NCI-H146 (cell line): ENCODE measurements around the gene PKD1L1.
A peak's percentile ranks its signal among the peaks of the same experiment; 100 is the strongest.
"Not testable (repeated sequence)": the region's sequence is repeated elsewhere in the genome, so short reads cannot be mapped to it uniquely, and the experiment has no call there.

Source experiments
- DNase-seq: peaks from one replicate; lab custom pipeline; 2025; lab: John Stamatoyannopoulos, UW

The PKD1L1 gene

DNA sequence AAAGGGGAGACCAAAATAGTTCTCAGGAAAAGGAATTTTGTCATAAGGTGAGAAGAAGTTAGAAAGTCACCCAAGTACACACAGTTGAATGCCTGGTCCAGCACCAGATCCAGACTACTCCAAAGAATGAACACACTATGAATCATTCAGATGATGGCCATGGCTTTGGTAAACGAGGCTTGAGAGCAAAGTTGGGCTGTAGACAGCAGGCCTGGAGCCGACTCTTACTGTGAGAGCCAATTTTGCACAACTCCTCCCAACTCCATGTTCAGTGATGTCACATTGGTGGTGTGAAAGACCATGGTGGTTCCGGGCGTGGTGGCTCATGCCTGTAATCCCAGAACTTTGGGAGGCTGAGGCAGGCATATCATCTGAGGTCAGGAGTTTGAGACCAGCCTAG lies 131.6 kb downstream of the PKD1L1 start:
- DNase-seq: no peak

DNA sequence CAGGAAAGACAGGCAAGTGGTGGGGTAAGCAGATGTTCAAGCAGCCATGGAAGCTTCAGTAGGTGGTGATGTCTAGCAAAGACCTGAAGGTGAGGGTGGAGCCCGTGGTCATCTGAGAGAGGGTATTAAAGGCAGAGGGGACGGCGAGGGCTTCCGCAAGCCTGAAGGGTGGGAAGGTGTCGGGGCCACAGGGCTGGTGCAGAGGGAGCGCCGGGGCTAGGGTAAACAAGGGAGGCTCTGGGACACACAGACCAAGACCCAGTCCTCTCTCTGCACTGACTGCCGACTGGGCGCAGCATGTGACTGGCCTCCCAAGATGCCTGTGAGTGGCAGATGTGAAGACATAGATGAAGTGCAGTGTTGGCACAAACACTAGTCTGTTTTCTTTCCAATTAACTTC lies 132.4 kb downstream of the PKD1L1 start:
- no peak for DNase-seq

DNA sequence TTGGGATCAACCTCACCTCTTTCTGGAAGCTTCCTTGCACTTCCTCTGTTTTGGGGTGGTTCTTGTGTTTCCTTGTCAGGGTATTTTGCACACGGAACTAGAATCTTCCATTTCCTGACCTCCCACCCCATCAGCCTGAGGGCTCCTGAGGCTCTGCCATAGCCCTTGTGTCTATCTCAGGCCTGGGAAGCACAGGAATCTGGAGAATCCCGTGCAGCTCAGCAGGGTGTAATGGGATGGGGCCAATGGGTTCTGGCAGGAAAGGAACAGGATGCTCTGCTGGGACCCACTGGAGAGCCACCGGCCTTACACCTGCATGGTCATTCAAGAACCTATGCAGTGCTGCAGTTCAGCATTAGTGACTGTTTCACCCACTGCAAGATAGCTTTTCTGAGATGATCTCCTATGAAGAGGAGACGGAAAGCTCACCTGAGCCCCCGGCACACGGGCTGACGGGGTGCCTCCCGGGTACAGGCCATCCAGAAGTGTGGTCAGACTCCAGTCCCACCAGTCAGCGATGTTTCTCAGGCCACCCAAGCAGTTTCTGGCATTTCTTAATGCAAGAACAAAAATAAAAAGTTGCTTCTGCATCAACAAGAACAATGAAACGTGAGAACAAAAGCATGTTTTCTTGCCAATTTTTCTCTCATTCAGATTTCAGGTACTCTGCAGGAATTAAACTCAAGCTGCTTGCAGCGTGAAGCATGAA lies 133.2 kb downstream of the PKD1L1 start:
- no peak for DNase-seq

DNA sequence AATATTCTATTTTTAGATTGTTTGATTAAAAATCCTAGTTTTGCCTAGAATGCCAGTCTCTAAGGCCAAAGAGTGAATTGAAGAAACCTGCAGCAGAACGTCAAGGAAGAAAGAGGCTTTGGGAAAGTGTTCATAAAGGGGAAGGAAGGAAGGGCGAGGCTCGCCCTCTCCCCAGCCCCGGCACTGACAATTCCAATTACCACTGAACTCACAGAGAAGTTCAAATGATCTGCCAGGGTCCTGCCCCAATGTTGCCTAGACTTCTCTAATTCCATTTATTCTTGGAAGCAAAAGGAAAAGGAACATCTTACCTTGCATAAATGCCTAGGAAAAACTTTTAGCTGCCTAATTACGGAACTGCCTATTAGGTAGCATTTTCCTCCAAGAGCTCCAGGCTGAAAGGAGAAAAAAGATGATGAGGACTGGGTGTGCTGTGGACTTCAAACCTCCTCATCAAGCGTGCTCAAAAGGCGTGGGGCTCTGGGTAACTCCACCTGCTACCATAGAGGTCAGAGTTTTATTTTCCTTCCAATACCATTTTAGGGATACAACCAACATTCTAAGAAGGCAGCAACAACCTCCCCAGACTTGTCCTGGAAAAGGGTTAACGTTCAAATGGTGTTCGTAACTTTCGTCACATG lies 134.5 kb downstream of the PKD1L1 start:
- DNase-seq: no peak

DNA sequence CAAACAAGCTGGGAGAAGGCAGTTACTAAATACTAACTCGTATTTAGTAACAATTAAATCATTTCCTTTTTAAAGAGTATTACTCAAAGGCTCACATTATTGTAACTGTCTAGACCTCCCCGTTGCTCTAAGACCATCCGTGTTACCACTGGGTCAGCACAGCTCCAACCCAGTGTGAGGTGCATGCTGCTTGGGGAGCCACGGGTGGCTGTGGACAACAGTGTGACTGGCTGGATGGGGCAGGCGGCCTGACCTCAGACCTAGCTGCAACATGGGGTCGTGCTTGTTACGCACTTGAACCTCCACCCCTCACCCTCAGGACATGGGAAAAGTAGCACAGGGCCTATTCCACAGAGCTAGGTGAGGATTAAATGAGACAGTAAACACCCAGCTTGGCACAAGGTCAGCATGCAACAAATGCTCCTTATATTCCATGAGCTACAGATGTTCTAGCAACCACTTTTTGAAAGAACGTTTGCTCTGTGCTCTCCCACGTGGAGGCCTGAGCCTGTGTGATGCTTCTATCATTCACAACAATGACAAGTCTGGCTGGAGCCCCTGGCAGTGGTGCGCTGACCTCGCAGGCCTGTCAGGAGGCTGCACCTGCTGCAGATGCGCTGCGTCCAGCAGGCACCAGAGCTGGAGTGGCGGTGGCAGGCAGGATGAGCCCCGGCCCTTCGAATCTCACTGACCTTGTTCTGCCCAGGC lies 135.7 kb downstream of the PKD1L1 start:
- peak; percentile 76 for DNase-seq

DNA sequence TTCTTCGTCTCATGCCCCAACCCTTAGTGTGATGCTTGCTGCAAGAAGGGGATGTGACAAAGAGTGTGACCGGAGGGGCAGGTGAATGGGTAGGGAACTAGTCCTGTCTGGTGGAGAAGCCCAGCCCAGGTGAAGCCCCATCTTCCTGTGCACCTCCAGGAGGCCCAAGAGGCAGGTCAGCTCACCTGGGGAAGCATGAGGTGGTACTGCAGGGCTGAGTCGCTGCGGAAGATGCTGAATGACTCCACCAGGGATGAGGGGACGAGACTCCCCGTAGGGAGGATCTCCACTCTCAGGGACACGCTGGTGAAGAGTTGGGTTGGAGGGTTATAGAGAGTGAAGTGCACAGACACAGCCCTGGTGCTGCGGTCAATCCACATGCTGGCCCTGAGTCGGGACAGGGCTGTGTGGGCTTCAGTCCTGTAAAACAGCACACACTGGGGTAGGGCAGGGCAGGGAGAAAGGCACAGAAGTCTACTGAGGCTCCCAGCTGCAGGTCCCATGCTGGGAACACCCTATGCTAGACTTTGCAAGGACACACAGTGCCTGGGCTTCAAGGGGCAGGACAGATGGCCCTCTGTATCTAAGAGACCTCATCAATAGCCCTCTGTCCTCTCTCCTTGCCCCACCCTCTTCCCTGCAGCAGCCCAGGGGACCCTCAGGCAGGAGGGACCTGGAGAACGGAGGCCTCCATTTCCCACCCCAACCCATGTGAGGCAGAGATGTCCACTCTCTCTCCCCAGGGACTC lies 136.5 kb downstream of the PKD1L1 start:
- no peak for DNase-seq

DNA sequence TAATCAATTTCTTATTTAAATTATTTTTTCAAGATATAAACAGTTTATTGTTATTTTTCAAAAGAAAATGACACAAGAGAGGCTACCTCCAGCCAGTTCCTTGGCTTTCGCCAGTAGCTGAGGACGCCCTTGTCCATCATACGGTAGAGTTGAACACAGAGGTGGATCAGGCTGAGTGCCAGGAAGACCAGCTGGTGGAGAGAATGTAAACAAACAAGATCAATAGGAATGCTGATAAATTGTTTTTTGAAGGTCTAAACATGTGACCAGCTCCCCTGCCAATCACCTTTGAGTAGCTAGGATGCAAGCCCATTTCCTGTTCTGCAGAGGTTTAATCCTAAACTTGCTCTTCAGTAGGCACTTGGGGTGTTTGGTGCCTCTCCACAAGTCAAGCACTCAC lies 138.9 kb downstream of the PKD1L1 start:
- no peak for DNase-seq

DNA sequence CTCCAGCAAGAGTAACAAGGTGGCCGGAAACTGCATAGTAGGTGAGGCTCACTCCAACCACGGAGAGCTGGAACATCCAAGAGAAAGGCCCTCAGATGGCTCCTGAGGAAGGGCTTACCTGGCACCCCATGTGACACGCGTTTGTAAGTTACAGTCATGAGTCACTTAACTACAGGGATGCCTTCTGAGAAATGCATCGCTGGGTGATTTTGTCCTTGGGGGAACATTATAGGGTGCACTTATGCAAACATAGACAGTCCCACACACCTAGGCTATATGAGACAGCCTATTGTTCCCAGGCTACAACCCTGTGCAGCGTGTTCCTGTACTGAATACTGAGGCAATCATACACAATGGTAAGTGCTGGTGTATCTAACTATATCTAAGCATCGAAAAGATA lies 139.9 kb downstream of the PKD1L1 start:
- DNase-seq: no peak

DNA sequence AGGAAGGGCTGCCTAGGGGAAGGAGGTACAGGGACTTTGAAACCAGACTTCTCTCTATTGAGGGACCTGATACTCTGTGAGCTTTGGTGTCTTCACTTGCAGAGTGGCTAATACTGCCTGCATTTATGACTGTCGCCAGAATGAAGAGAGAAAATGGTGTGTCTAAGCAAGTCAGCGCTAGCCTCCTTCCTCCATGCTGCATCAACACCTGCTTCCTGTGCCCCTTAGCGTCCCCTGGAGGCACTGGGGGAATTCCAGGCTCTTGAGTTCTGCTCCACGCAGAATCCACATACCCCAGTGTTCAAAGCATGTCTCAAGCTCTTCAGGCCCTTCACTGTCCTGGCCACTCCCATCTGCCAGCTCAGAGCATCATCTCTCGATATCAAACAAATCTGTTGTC lies 140.5 kb downstream of the PKD1L1 start:
- no peak for DNase-seq

DNA sequence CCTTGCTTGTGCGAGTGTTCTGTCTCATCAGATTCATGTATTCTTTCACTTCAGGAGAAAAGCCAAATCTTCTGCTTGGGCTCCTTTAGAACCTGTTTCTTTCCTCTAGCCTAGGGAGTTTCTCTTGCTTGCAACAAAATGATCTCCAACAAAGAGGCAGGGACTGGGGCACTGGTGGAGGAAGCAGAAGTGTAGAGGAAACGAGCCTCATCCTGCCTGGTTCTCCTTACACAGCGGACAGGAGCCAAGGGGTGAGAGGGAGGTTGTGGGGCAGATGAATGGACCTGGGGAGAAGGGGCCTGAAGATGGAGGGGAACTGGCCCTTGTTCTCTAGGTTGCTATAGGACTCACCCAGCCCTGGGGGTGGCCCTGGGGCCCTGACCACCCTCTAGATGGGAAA lies 141.1 kb downstream of the PKD1L1 start:
- DNase-seq: no peak

DNA sequence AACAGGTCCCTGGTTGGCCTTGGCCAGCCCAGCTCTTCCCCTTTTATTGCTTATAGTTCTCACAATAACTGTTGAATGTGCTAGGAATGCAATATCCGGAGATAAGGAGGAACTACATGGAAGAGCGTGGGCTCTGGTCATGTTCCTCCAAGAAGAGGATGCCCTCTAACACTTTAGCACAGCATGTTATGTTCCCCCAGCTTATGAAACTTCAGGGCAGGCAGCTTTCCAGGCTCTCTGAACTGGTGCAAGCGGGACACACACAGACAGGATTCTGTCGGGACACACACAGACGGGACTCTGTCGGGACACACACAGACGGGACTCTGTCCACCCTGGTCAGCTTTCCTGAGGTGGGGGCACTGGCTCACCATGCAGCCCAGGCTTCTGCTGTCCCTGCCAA lies 141.6 kb downstream of the PKD1L1 start:
- no peak for DNase-seq

DNA sequence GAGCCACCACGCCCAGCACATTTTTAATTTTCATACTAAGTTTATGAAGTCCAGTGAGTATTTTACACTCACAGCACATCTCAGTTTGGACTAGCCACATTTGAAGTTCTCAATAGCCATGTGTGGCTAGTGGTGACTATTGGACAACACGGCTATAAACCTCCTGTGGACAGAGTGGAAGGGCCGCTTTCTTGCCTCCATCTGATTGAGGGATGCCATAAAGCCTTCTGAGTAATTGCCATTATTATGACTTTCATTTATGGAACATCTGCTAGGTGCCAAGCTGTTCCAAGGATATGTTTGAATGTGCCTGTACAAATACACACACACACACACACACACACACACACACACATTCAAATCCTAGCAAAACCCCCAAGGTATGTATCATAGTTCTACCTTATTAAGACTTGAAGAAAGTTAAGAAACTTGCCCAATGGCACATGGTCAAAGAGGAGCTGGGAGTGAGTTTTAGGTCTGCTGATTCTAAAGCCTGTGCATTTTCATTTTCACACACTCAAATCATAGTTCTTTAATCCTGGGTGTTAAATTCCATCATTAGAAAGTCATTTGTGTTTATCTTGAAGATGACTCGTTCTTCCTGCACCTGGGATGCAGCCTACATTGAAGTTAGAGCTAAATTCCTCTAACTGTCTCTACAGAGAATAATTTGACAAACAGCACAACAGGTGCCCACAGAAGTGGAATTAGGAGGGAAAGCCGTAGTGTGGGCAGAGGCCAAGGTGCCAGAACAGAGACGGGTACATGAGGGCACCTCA lies 143.3 kb downstream of the PKD1L1 start:
- peak; percentile 33 for DNase-seq

DNA sequence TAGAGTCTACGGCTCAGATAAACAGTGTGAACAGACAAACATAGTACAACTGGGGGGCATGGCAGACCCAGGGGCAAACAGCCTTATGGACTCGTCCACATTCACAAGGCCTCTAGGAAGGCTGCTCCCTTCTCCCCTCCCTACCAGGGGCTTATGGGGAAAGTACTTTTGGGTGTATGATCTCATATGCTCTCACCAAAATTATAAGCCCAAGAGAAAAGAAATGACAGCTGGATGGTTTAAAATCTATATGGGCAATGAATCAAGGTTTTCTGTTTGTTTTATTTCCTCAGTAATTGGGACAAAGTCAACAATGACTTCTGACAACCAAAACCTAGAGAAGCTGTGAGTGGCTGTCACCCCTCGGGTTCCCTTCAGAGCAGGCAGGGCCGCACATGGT lies 144.4 kb downstream of the PKD1L1 start:
- peak; percentile 46 for DNase-seq

DNA sequence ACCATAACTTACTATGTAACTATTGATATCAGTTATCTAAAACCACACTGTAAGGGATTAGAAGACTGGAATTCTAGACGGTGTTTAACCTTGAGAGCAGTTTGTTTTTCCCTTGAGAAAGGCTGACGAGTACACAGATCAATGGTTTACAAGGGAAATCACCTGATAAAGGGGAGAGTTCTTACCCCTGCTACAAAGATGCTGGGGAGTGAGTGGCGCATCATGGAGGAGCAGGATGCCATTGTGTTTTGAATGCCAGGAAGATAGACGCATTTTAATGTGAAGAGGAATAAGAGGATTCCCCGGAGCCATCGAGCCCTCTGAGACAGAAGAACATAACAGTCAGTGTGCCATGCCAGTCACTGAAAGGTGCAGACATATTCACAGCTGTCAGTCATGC lies 145.2 kb downstream of the PKD1L1 start:
- no peak for DNase-seq

DNA sequence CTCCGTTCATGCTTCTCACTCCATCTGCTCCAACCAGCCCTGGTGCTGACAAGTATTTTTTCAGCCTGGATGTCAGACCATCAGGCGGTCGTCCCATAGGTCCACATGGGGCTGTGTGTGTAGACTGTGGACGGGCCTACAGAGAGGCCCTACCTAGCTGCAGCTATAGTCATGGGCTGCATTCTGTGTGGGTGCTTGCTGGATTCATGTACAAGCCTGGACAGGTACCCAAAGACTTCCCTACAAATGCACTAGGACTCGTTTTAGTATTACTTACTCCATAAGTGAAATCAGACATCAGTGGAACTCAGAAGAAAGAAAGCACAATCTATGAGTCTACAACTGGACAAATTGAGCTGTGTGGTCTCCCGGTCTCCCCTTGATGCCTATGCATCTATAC lies 146.8 kb downstream of the PKD1L1 start:
- no peak for DNase-seq

DNA sequence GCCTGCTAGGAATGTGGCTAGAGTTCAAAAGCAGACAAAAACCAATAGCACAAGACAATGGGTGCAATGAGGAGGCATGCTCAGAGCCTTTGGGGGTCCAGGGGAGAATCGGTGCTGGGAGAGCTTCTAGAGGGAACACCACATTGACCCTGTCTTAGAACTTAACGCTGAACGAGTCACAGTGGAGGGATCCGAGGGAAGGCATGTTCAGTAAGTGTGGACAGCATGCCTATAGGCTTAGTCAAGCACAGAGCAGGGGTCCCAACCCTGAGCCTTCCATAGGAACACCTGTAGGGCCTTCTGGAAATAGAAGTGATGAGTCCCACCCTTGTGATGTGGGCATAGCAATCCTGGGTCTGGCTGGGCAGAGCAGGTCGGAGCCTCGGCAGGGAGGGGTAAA lies 148.7 kb downstream of the PKD1L1 start:
- DNase-seq: no peak

DNA sequence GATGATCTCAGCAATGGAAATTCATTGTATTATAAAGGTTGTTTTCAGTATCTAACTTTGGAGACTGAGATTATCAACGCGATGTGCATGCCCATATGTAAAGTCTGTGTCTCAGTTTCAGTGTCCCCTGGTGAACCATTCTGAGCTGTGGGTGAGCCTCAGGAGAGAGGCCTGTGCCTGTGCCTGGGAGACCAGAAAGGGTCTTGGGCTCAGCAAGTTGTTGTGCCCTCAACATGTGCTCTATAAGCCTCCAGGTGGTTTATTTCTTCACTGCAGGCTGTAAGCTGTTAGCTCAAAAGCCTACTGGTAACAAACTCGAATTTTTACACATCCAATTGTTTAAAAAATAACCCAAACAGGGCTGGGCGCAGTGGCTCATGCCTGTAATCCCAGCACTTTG lies 151.9 kb downstream of the PKD1L1 start:
- no peak for DNase-seq

DNA sequence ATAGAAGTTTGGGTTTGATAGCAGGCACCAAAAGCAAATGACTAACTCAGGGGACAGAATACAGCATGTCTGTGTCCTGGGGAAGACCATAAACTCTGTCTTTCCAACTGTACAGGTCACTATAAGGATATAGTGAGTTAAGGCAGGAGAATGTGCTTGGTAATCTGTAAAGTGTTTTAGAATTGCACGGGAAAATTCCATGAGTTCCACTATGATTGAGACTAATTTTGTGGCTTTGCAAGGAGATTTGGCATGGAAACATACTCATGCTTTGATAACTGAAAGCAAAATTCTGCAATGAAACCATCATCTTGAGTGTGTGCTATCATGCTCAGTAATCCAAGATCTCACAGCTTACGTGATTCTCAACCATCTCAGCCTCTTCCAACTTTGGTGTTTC lies 152.6 kb downstream of the PKD1L1 start:
- no peak for DNase-seq

DNA sequence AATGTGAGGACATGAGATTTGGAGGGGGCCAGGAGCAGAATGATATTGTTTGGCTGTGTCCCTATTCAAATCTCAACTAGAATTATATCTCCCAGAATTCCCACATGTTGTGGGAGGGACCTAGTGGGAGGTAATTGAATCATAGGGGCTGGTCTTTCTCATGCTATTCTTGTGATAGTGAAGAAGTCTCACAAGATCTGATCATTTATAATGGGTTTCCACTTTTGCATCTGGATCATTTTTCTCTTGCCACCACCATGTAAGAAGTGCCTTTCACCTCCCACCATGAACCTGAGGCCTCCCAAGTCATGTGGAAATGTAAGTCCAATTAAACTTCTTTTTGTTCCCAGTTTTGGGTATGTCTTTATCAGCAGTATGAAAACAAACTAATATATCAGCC lies 153.1 kb downstream of the PKD1L1 start:
- DNase-seq: not testable (repeated sequence)

DNA sequence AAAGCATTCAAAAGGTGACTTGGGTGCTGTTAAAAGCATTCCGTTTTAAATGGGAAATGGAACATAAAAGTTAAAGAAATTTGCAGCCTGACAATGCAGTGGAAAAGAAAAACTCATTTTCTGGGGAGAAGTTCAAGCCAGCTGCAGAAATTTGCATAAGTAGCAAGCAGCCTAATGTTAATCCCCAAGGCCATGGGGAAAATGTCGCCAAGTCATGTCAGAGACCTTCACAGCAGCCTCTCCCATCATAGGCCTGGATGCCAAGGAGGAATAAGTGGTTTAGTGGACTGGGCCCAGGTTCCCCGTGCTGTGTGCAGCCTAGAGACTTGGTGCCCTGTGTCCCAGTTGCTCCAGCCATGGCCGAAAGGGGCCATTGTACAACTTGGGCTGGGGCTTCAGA lies 154.2 kb downstream of the PKD1L1 start:
- no peak for DNase-seq

DNA sequence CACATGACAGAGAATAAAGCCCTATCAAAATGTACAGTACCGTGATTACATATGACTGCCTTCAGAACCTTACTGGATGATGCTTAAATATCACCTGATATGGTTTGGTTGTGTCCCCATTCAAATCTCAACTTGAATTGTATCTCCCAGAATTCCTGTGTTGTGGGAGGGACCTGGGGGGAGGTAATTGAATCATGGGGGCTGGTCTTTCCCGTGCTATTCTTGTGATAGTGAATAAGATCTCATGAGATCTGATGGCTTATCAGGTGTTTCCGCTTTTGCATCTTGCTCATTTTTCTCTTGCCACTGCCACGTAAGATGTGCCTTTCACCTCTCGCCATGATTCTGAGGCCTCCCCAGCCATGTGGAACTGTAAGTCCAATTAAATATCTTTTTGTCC lies 155.1 kb downstream of the PKD1L1 start:
- not testable (repeated sequence) for DNase-seq
